Left forelimb (tissue), 1 donor: Measurements from ENCODE around the gene KIF3A.

Experiments
- DNase-seq: peaks from one replicate; pipeline ENCODE4 v3.0.0-alpha.2; 2018; ENCODE audit warnings: low spot score

KIF3A gene

DNA sequence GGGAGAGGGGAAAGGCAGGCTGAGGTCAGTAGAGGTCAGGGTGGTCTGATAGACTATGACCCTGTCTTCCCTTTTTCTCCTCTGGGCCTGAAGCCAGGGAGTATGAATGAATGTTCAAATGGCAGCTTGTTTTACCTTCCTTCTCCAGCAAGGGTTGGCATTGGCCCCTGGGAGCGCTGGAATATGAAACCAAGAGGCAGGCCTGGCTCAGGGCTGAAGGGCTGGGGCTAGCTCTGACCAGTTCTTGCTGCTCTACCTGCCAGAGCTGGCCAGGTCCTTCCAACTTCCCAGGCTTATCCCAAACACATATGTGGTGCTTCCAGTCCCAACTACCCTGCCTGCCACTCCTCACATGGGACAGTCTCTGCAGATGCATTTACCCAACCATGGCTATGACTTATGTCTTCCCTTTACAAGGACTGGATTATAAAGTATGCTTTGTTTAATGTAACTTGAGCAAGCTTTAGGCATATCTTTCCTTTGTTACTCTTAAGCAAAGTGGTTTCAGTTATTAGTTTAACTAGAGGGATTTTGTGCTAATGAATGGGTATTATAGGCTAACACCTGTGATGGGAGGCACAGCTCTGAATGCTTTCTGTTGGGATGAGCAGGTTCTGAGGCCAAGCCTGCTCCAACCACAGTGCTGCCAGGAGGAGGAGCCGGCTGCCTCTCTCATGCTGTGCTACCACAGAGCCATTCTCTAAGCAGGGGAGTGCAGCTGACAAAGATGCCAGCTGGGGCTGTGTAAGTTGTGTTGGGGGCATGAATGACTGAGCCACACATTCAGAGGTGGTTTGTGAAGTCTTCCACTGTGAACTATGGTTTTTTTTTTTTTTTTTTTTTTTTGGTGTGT lies 16.0 kb upstream of the KIF3A start:
- no peak for DNase-seq

GRCh38 chr5:132752581-132753125 lies 15.3 kb upstream of the KIF3A start:
- no peak for DNase-seq

GRCh38 chr5:132751971-132752580 lies 14.7 kb upstream of the KIF3A start:
- no peak for DNase-seq

GRCh38 chr5:132751444-132751843 lies 14.1 kb upstream of the KIF3A start:
- no peak for DNase-seq

GRCh38 chr5:132750471-132751230 lies 13.3 kb upstream of the KIF3A start:
- DNase-seq, result no peak

- no peak for DNase-seq
These were observed 12.2 kb upstream of the KIF3A start for GRCh38 chr5:132749506-132749905.

- DNase-seq, result no peak
These were observed 11.2 kb upstream of the KIF3A start for GRCh38 chr5:132748522-132749000.

DNA sequence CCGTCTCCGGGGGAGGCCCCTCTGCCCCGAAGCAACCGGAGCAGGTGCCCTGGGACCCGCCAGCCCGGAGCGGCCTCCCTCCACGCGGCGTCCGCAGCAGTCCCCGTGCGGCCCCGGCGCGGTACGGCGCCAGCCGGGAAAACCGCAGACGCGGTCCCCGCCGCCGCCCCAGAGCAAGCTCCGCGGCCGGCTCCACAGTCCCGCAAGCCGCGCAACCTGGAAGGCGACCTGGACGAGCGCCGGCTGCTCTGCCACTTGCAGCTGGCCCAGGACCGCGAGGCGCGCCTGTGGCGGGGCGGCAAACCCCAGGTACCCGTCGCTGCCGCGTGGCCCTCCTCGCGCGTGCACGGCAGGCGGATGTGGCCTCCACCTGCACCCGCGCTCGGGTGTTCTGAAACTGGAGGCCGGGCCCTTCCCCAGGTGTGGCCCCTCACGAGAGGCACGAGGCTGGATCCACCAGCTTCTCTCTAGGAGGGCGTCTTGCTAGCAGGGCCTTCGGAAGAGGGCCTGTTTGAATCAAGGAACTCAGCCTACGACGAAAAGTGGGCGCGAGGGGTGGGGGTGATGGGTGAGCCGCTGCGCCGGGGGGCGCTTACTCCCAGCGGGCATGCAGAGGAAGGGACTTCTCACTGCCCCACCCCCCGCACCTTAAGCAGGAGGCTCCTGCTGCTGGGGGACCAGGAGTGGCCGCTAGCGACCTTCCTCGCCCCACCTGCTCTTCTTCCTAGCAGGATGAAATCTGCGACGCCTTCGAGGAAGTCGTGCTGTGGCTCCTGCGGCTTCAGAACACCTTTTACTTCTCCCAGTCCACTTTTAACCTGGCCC lies 10.5 kb upstream of the KIF3A start:
- no peak for DNase-seq

DNA sequence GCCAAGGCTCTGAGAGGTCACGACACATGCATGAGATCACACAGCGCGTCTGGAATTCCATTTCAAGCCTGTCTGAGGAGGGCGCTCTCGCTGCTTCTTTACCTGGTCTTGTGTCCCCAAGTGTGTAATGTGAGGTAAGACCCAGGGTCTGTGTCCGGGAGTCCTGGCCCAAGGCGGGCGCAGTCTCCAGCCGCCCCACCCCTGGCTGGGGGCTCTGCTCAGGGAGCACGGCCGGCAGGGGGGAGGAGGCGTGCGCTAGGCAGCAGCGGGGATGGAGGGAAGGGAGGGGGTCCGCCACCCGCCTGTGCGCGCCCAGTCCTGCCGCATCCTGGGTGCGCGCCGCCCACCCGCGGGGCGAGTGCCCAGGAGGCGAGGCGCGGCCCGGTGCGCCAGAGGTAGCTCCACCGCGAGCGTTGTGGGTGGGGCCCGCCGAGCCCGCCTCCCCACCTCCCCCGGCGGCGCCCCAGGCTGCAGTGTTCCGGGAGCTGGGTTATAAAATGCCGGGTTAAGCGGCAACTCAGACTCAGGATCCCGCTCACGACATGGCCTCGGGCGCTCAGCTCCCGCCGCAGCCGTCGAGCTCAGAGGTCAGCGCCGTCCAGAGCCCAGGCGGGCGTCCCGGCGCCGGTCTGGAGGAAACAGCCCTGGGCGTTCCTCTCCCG lies 9.7 kb upstream of the KIF3A start, which contains the start of gene CCNI2:
Gene CCNI2 (plus strand): TSS at position 473 of the 662 bp plus-strand sequence. CDS start 70 bp downstream, at position 543.
- DNase-seq, result no peak

DNA sequence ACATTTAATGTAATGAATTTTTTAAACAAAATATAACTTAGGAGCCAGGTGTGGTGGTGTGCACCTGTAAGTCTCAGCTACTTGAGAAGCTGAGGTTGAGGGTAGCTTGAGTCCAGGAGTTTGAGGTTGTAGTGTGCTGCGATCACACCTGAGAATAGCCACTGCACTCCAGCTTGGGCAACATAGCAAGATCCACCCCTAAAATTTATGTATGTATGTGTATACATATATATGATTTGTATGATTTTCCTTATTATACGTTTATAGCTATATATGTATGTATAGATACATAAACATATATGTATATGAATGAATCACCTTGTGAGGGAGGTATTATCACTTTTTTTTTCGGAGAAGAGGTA lies 9.2 kb upstream of the KIF3A start:
- no peak for DNase-seq

DNA sequence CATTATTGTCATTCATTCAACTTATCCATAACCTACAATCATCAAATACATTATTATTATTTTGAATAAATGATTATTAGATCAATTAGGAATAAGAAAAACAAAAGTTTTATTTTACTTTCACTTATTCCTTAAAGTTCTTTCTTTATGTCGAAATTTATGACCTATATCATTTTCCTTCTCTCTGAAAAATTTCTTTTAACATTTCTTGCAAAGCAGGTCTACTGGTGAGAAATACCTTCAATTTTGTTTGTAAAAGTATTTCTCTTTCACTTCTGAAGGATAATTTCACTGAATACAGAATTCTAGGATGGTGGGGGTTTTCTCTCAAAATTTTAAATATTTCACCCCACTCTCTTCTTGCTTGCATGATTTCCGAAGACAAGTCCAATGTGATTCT lies 7.3 kb upstream of the KIF3A start:
- DNase-seq, result no peak

DNA sequence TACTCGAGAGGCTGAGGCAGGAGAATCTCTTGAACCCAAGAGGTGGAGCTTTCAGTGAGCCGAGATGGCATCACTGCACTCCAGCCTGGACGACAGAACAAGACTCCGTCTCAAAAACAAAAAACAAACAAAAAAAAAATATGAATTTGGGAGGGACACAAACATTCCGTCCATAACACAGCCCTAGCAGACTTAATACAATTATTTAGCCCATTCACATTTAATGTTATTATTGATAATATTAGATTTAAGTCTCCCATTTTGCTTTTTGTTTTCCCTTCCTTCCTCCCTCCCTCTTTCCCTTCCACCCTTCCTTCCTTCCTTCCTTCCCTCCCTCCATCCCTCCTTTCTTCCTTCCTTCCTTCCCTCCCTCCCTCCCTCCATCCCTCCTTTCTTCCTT lies 5.3 kb upstream of the KIF3A start:
- no peak for DNase-seq

DNA sequence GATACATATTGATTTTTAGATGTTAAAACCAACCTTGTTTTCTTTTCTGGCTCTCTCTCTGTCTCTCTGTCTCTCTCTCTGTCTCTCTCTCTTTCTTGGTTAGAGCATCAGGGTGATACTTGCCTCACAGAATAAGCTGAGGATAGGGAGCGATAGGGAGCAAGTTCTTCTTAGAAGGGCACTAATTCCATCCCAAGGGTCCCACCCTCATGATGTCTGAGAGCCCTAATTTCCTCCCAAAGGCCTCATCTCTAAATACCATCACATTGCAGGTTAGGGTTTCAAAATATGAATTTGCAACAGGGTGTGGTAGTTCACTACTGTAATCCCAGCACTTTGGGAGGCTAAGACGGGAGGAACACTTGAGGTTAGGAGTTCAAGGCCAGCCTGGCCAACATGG lies 4.8 kb upstream of the KIF3A start:
- DNase-seq, result no peak

DNA sequence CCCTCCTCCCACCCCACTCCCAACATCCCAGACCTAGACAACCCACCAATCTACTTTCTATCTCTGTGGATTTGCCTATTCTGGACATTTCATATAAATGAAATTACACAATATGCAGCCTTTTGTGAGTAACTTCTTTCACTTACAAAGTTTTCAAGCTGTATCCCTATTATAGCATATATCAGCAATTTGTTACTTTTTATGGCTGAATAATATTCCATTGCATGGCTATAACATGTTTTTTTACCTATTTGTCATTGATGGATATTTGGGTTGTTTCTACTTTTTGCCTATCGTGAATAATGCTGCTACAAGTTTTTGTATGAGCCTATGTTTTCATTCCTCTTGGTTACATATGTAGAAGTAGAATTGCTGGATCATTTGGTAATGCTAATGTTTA lies 1.9 kb upstream of the KIF3A start:
- DNase-seq, result no peak

- DNase-seq, result no peak
These were observed 786 bp upstream of the KIF3A start for GRCh38 chr5:132737982-132738681.

DNA sequence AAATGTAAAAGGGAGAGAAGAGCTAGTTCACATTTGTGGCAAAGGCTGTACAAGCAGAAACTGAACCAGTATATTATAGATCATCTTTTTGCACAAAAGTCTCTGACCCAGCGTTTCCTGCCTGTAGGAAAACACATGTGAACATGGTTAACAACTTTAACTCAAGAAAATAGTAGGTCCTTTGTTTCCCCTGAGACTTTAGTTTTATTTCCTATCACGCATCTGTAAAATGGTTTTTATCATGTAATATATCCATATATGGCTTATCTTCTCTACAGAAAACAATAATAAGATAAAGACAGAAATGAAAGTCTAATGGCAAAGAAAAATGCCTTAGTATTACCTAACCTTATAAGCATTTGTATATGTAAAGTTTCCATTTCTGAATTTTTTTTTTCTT lies 2.7 kb downstream of the KIF3A start:
- DNase-seq, result no peak

- no peak for DNase-seq
These were observed 3.7 kb downstream of the KIF3A start for GRCh38 chr5:132733499-132734148.

DNA sequence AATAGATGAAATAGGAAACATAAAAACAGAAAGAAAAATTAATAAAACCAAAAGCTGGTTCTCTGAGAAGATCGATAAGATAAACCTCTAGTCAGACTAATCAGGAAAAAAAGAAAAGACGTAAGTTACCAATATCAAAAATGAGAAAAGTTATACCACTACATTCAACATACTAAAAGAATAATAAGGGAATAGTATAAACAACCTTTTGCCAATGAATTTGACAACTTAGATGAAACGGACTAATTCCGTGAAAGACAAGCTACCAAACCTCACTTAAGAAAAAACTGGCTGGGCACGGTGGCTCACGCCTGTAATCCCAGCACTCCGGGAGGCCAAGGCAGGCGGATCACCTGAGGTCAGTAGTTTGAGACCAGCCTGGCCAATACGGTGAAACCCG lies 7.5 kb downstream of the KIF3A start:
- DNase-seq, result no peak

DNA sequence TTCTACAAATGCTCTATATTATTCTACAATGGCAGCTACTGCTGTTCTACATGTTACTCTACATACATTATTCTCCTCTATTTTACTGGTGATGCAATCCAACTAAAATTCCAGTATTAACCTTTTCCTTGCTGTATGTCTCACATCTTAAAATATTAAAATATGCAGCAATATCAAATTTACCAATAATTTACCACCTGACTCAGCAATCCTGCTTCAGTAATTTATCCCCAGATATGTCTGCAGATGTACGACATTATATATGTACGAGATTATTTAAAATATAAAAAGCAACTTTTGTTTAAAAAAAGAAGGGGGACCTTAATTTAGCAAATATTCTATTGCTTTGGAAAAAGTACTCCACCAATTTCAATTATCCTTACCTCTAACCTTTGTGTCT lies 11.6 kb downstream of the KIF3A start:
- DNase-seq, result no peak
